ENCODE results near the gene LDB2. TPM values are rescaled to one million over a fixed set of nuclear protein-coding genes. Genes with fewer than 3 reads are reported as not detected.

Gene LDB2
- total RNA-seq, 1 experiment from 2014 or later: not detected

DNA sequence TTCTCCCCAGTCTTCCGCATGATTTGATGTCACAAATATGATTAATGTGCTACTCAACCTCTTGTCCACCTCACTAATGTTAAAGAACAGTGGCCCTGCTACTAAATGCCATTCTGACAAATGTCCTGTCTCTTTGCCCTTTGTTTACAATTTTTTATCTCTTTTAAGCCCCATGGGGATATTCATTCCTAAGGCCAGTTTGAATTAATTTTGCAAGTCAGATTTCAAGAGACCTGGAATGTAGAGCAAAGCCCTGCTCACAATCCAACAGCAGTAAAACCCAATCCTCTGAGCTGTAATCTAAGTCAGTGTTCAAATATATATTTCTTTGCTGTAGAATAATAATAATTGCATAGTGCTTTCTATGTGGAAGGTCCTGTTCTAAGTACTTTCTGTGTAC, 81.2 kb downstream of the LDB2 start:
- TF ChIP-seq, protein P1, sequence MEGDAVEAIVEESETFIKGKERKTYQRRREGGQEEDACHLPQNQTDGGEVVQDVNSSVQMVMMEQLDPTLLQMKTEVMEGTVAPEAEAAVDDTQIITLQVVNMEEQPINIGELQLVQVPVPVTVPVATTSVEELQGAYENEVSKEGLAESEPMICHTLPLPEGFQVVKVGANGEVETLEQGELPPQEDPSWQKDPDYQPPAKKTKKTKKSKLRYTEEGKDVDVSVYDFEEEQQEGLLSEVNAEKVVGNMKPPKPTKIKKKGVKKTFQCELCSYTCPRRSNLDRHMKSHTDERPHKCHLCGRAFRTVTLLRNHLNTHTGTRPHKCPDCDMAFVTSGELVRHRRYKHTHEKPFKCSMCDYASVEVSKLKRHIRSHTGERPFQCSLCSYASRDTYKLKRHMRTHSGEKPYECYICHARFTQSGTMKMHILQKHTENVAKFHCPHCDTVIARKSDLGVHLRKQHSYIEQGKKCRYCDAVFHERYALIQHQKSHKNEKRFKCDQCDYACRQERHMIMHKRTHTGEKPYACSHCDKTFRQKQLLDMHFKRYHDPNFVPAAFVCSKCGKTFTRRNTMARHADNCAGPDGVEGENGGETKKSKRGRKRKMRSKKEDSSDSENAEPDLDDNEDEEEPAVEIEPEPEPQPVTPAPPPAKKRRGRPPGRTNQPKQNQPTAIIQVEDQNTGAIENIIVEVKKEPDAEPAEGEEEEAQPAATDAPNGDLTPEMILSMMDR (IDR thresholded peaks at IDR 0.05; ENCODE audit: unreplicated experiment): no peak
- Mint-ChIP-seq H3K4me1 (ENCODE audit: low read depth, unreplicated experiment) (no peaks in the 10 kb centered on the region), H3K36me3 (ENCODE audit: insufficient read depth, unreplicated experiment) (no peaks in the 10 kb centered on the region), H3K27me3 (ENCODE audit: unreplicated experiment) (no peaks in the 10 kb centered on the region), H3K9me3 (ENCODE audit: low read depth, unreplicated experiment) (no peaks in the 10 kb centered on the region), H3K4me3 (ENCODE audit: low read depth, unreplicated experiment) (no peak overlapping the region), H3K27ac (ENCODE audit: unreplicated experiment) (no peak overlapping the region)
- BruUV-seq (replicated peaks): no TSS peak
- CTCF ChIA-PET: no interaction called here
- intact Hi-C loops (cut with micrococcal nuclease; ENCODE audit: unreplicated experiment): no loop called here
- no peak for DNase-seq

DNA sequence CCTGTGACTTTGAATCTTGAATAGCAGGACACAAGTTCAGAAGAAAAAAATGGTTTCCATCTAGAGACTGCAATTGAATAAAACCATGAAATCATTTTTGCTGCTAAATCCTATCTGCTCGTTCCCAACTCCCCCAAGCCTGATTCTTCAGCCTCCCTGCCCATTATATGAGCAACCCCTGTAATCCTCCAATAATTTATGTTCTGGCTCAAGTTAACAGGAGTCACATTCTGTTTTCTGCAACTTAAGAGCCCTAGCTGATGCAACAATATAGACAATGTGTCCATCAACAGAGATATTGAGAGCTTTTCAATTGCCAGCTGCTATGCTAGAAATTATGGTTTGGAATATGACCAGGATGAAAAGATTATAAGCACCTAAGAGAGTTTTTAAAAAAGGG, 84.1 kb downstream of the LDB2 start:
- no peak for DNase-seq
- CTCF ChIA-PET: no interaction called here
- intact Hi-C loops (cut with micrococcal nuclease; ENCODE audit: unreplicated experiment): no loop called here
- no TSS peak for BruUV-seq (replicated peaks)
- Mint-ChIP-seq H3K36me3 (ENCODE audit: insufficient read depth, unreplicated experiment) (no peaks in the 10 kb centered on the region), H3K9me3 (ENCODE audit: low read depth, unreplicated experiment) (no peaks in the 10 kb centered on the region), H3K4me3 (ENCODE audit: low read depth, unreplicated experiment) (no peak overlapping the region), H3K27ac (ENCODE audit: unreplicated experiment) (no peak overlapping the region), H3K4me1 (ENCODE audit: low read depth, unreplicated experiment) (no peaks in the 10 kb centered on the region), H3K27me3 (ENCODE audit: unreplicated experiment) (no peaks in the 10 kb centered on the region)
- TF ChIP-seq, protein P1 (IDR thresholded peaks at IDR 0.05; ENCODE audit: unreplicated experiment): no peak

DNA sequence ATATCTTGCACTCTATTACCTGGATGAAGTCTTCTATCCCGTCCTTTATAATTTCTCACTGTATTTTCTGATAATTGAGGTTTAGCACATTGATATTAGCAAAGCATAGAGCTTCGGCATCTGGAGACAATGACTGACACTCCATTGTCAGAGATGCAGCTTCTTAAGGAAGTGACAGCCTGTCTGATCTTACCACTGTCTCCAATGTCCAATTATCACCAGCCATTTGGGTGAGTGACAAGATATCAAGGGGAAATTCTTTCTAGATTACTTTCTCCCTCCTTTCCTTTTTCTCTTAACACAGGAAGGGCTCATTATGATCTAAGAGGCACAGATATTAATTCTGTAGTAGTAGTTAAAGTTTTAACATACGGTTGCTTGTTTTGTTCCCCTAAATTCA, 86.4 kb downstream of the LDB2 start:
- no TSS peak for BruUV-seq (replicated peaks)
- CTCF ChIA-PET: no interaction called here
- TF ChIP-seq, protein P1 (IDR thresholded peaks at IDR 0.05; ENCODE audit: unreplicated experiment): no peak
- H3K27me3 Mint-ChIP-seq (ENCODE audit: unreplicated experiment): no peaks in the 10 kb centered on the region
- H3K9me3 Mint-ChIP-seq (ENCODE audit: low read depth, unreplicated experiment): no peaks in the 10 kb centered on the region
- intact Hi-C loops (cut with micrococcal nuclease; ENCODE audit: unreplicated experiment): no loop called here
- no peak overlapping the region for H3K4me3 Mint-ChIP-seq (ENCODE audit: low read depth, unreplicated experiment)
- no peak overlapping the region for H3K27ac Mint-ChIP-seq (ENCODE audit: unreplicated experiment)
- DNase-seq: no peak
- H3K4me1 Mint-ChIP-seq (ENCODE audit: low read depth, unreplicated experiment): no peaks in the 10 kb centered on the region
- no peaks in the 10 kb centered on the region for H3K36me3 Mint-ChIP-seq (ENCODE audit: insufficient read depth, unreplicated experiment)

DNA sequence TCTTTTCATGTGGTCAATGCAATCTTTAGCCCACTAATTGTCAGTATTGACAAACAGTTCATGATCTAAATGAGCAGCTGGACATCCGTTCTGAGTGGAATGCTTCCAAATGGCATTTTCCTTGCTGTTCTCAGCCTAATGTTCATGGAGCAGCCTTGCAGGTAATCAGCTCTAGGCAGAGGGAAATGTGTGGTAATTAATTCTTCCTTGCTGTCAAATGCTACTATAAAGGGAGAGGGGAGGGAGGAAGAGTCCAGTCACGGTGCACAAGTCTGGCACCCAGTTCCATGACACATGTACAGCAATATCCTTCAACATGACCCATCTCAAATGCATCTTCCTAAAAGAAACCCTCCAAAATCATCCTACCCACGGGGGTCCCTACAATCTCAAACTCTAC, 88.5 kb downstream of the LDB2 start:
- CTCF ChIA-PET: no interaction called here
- no peaks in the 10 kb centered on the region for H3K4me1 Mint-ChIP-seq (ENCODE audit: low read depth, unreplicated experiment)

More for the DNA sequence above, 88.5 kb downstream of the LDB2 start:
- Mint-ChIP-seq H3K27ac (ENCODE audit: unreplicated experiment) (no peak overlapping the region), H3K36me3 (ENCODE audit: insufficient read depth, unreplicated experiment) (no peaks in the 10 kb centered on the region), H3K27me3 (ENCODE audit: unreplicated experiment) (no peaks in the 10 kb centered on the region), H3K4me3 (ENCODE audit: low read depth, unreplicated experiment) (no peak overlapping the region), H3K9me3 (ENCODE audit: low read depth, unreplicated experiment) (no peaks in the 10 kb centered on the region)
- intact Hi-C loops (cut with micrococcal nuclease; ENCODE audit: unreplicated experiment): no loop called here
- BruUV-seq (replicated peaks): no TSS peak
- no peak for DNase-seq
- TF ChIP-seq, protein P1 (IDR thresholded peaks at IDR 0.05; ENCODE audit: unreplicated experiment): no peak

All from Calu3 (cell line).